Cardiac muscle cell (in vitro differentiated cells and primary cell): ENCODE results near the gene CYP3A7. TPM values are rescaled to one million over a fixed set of nuclear protein-coding genes. Genes with fewer than 3 reads are reported as not detected.
"Not testable (repeated sequence)": the region's sequence is repeated elsewhere in the genome, so short reads cannot be mapped to it uniquely, and the experiment has no call there.

Experiments used
- DNase-seq, 2 donors: peaks; one replicate each; pipeline versions ENCODE4 v3.0.0 to v3.0.0-alpha.2; 2010 to 2017; ENCODE audit warnings: low read depth in 1 of 2, low spot score in 1 of 2
- H3K27ac ChIP-seq: fragments of 200-600 bp; sonication (generic); 2 replicates; pipeline ENCODE4 v1.5.1; 2016
- H3K27me3 ChIP-seq: fragments of 200-600 bp; sonication (generic); 2 replicates; pipeline ENCODE4 v1.6.0; 2016; ENCODE audit warnings: control low read depth
- H3K36me3 ChIP-seq: fragments of 200-600 bp; sonication (generic); 2 replicates; pipeline ENCODE4 v1.5.1; 2016; ENCODE audit warnings: control low read depth
- H3K4me1 ChIP-seq: fragments of 200-600 bp; sonication (generic); 2 replicates; pipeline ENCODE4 v1.8.1; 2017; ENCODE audit warnings: low read depth, mild to moderate bottlenecking, mixed run types
- H3K4me3 ChIP-seq: fragments of 200-600 bp; sonication (generic); 2 replicates; pipeline ENCODE4 v1.5.1; 2016; ENCODE audit warnings: mild to moderate bottlenecking
- H3K9me3 ChIP-seq: fragments of 200-600 bp; sonication (generic); 2 replicates; pipeline ENCODE4 v1.5.1; 2017; ENCODE audit warnings: low read depth, mild to moderate bottlenecking, control low read depth
- polyA plus RNA-seq: library from polyadenylated mRNA; unstranded; fragments of >200 nt; fragmentation: Nextera tagmentation; extraction: Ambion mirVana; gene quantifications from 2 replicates; pipeline ENCODE4 v1.2.1, GENCODE V29; 2016
- total RNA-seq: library from RNA; depleted of rRNA; stranded (reverse); fragments of >200 nt; gene quantifications from 2 replicates; pipeline ENCODE4 v1.2.3, GENCODE V29; 2016
- TF ChIP-seq, protein P1 (sequence below): IDR thresholded peaks from 2 replicates; pipeline ENCODE4 v1.5.1; 2012; ENCODE audit warnings: low read depth, mild to moderate bottlenecking, low read length

Gene CYP3A7
- total and polyA plus RNA-seq, 2 experiments from 2014 or later, result 0.51 TPM; not detected in 1

DNA sequence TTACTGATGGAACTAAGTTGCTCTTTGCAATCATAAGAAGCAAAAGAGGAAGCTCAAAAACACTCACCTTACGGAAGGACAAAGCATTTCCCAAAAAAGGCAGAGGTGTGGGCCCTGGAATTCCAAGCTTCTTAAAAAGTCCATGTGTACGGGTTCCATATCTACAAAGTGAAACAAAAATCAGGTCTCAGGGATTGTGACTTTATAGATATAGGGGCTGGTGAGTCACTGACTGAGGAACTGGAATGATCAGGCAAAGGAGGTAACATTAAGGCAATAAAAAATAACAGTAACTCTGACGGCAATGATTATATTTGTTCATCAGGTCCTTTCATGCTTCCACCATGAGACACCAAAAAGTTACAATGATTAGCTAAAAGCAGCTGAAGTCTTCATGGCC lies 4.0 kb downstream of the CYP3A7 start:
- no peaks in the 10 kb centered on the region for H3K27me3 ChIP-seq
- peaks cover 5% of the 10 kb centered on the region for H3K4me1 ChIP-seq
- no peak overlapping the region for H3K4me3 ChIP-seq
- no peaks in the 10 kb centered on the region for H3K9me3 ChIP-seq
- TF ChIP-seq, protein P1, sequence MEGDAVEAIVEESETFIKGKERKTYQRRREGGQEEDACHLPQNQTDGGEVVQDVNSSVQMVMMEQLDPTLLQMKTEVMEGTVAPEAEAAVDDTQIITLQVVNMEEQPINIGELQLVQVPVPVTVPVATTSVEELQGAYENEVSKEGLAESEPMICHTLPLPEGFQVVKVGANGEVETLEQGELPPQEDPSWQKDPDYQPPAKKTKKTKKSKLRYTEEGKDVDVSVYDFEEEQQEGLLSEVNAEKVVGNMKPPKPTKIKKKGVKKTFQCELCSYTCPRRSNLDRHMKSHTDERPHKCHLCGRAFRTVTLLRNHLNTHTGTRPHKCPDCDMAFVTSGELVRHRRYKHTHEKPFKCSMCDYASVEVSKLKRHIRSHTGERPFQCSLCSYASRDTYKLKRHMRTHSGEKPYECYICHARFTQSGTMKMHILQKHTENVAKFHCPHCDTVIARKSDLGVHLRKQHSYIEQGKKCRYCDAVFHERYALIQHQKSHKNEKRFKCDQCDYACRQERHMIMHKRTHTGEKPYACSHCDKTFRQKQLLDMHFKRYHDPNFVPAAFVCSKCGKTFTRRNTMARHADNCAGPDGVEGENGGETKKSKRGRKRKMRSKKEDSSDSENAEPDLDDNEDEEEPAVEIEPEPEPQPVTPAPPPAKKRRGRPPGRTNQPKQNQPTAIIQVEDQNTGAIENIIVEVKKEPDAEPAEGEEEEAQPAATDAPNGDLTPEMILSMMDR, result no peak
- DNase-seq, result no peak
- H3K27ac ChIP-seq, result no peak overlapping the region
- H3K36me3 ChIP-seq, result no peaks in the 10 kb centered on the region

DNA sequence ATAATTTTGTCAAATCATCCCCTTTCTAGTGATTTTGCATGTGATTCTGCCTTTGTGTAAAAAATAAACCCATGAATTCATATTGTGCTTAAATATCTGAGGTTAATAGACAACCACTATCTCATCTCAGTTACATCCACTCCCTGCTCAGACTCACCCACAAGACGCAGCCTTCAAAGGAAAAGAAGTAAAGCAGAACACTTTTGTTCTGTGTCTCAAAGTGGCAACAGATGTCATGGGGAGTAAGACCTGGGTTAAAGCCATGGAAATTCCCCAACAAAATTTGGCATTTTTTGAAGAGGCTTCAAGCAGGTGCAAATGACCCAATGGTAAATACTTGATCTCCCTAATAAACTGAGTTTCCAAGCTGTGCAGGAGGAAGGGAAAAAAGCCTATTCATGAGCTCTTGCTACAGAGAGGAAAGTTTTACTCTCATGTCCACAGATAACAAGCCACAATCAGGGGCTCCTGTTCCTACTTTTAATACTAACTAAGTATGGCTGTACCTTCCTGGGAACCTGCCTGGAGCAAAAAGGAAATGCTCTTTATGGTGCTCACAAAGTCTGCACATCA lies 4.7 kb downstream of the CYP3A7 start:
- H3K36me3 ChIP-seq, result no peaks in the 10 kb centered on the region
- TF ChIP-seq, protein P1, result no peak
- no peaks in the 10 kb centered on the region for H3K27me3 ChIP-seq
- no peak overlapping the region for H3K27ac ChIP-seq
- no peaks in the 10 kb centered on the region for H3K9me3 ChIP-seq
- peaks cover 5% of the 10 kb centered on the region for H3K4me1 ChIP-seq
- DNase-seq, result no peak
- no peak overlapping the region for H3K4me3 ChIP-seq

DNA sequence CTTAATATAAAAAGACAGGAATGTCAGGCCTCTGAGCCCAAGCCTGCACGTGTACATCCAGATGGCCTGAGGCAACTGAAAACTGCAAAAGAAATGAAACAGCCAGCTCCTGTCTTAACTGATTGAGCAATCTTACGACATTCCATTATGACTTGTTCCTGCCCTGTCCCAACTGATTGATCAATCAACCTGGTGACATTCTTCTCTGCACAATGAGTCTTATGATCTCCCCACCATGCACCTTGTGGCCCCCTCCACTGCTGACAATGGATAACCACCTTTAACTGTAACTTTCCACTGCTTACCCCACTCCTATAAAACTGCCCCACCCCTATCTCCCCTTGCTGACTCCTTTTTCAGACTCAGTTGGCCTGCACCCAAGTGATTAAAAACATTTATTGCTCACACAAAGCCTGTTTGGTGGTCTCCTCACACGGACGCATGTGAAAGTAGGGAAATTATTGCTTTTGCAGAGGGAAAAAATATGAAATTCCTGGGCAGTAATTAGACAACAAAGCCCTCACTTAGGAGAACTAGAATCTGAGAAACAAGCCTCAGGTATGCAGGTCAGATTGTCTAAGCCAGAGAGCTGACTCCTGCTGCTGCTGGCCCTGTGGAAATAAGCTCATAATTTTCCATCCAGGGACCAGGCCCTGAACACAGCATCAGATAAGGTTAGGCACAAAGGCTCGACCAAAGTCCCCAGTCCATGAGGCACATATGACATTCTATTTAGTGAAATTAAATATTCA lies 5.3 kb downstream of the CYP3A7 start:
- TF ChIP-seq, protein P1, result no peak
- no peak for DNase-seq
- no peak overlapping the region for H3K4me3 ChIP-seq
- H3K27me3 ChIP-seq, result no peaks in the 10 kb centered on the region
- H3K27ac ChIP-seq, result no peak overlapping the region
- H3K4me1 ChIP-seq, result peaks cover 5% of the 10 kb centered on the region
- no peaks in the 10 kb centered on the region for H3K36me3 ChIP-seq
- H3K9me3 ChIP-seq, result no peaks in the 10 kb centered on the region

DNA sequence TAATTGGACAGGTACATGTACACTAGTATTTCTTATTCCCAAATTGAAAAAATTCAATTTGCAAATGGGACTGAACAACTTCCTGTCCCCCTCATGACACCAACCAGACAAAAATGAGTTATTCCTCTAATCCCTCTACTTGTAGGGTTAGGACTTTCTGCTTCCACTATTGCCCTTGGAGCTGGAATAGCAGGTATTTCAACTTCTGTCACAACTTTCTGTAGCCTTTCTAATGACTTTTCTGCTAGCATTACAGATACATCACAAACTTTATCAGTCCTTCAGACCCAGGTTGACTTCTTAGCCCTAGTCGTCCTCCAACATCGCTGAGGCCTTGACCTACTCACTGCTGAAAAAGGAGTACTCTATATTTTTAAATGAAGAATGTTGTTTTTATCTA lies 6.4 kb downstream of the CYP3A7 start:
- H3K27me3 ChIP-seq, result no peaks in the 10 kb centered on the region
- TF ChIP-seq, protein P1, result no peak
- no peaks in the 10 kb centered on the region for H3K36me3 ChIP-seq
- DNase-seq, result no peak
- H3K9me3 ChIP-seq, result no peaks in the 10 kb centered on the region
- no peak overlapping the region for H3K27ac ChIP-seq
- no peak overlapping the region for H3K4me3 ChIP-seq
- H3K4me1 ChIP-seq, result peaks cover 5% of the 10 kb centered on the region

DNA sequence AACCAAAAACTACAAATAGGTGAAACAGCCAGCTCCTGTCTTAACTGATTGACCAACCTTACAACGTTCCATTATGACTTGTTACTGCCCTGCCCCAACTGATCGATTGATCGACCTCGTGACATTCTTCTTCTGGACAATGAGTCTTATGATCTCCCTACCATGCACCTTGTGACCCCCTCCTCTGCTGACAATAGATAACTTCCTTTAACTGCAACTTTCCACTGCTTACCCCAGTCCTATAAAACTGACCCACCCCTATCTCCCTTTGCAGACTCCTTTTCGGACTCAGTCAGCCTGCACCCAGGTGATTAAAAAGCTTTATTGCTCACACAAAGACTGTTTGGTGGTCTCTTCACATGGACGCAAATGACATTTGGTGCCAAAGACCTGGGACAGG lies 11.8 kb downstream of the CYP3A7 start:
- not testable (repeated sequence) for H3K36me3 ChIP-seq, H3K9me3 ChIP-seq

More for the DNA sequence above, 11.8 kb downstream of the CYP3A7 start:
- H3K27me3 ChIP-seq, H3K27ac ChIP-seq, DNase-seq, H3K4me1 ChIP-seq, H3K4me3 ChIP-seq: not testable (repeated sequence)
